NCI-H2029 treated with DMSO at 0.1 percent for 48 hours (cell line): ENCODE data around the gene EPHA5.

Source experiments
- DNase-seq: peaks from one replicate; lab custom pipeline; 2025; lab: John Stamatoyannopoulos, UW

EPHA5 gene

GRCh38 chr4:65670331-65671031 lies at the start of gene EPHA5:
Gene EPHA5, minus strand, starts transcription at chr4:65670489. Its CDS starts 747 bp downstream, at chr4:65669742.
- DNase-seq, result peak; percentile 58

GRCh38 chr4:65719635-65720034 lies 49.3 kb upstream of the EPHA5 start:
- no peak for DNase-seq

- no peak for DNase-seq
Observed at GRCh38 chr4:65698631-65699030, 28.3 kb upstream of the EPHA5 start.

GRCh38 chr4:65696436-65696835 lies 26.1 kb upstream of the EPHA5 start:
- no peak for DNase-seq

GRCh38 chr4:65671372-65671771 lies 1.1 kb upstream of the EPHA5 start:
- no peak for DNase-seq

- DNase-seq, result no peak
Observed at GRCh38 chr4:65670020-65670330, 314 bp downstream of the EPHA5 start.

GRCh38 chr4:65669111-65670019 lies 924 bp downstream of the EPHA5 start:
- no peak for DNase-seq

- no peak for DNase-seq
Observed at GRCh38 chr4:65668201-65669089, 1.8 kb downstream of the EPHA5 start.

GRCh38 chr4:65667506-65668041 lies 2.7 kb downstream of the EPHA5 start:
- DNase-seq, result no peak

- no peak for DNase-seq
Observed at GRCh38 chr4:65665771-65666523, 4.3 kb downstream of the EPHA5 start.

- DNase-seq, result peak; percentile 51
Observed at GRCh38 chr4:65661471-65661870, 8.8 kb downstream of the EPHA5 start.

- peak; percentile 28 for DNase-seq
Observed at GRCh38 chr4:65658117-65658516, 12.2 kb downstream of the EPHA5 start.

- no peak for DNase-seq
Observed at GRCh38 chr4:65656008-65656407, 14.3 kb downstream of the EPHA5 start.

GRCh38 chr4:65654976-65655375 lies 15.3 kb downstream of the EPHA5 start:
- no peak for DNase-seq

GRCh38 chr4:65653740-65654361 lies 16.4 kb downstream of the EPHA5 start:
- no peak for DNase-seq

- no peak for DNase-seq
Observed at GRCh38 chr4:65651751-65652150, 18.5 kb downstream of the EPHA5 start.

- DNase-seq, result no peak
Observed at GRCh38 chr4:65651031-65651430, 19.3 kb downstream of the EPHA5 start.

GRCh38 chr4:65646136-65646535 lies 24.2 kb downstream of the EPHA5 start:
- DNase-seq, result no peak

- no peak for DNase-seq
Observed at GRCh38 chr4:65645185-65645584, 25.1 kb downstream of the EPHA5 start.

GRCh38 chr4:65635051-65635821 lies 35.1 kb downstream of the EPHA5 start:
- no peak for DNase-seq
